Breast epithelium (tissue), 4 donors: ENCODE measurements around the gene STK4. TPM values are rescaled to one million over a fixed set of nuclear protein-coding genes. Genes with fewer than 3 reads are reported as not detected.
"Not testable (repeated sequence)": the region's sequence is repeated elsewhere in the genome, so short reads cannot be mapped to it uniquely, and the experiment has no call there.

ENCODE experiments used
- DNase-seq, 2 donors: peaks; one replicate each; pipeline ENCODE4 v3.0.0-alpha.2; 2019; ENCODE audit warnings: low spot score in 2 of 2
- H3K27ac ChIP-seq, 2 donors: fragments of 200-600 bp; sonication (generic) in 1 of 2; one replicate each; pipeline ENCODE4 v1.5.1; 2016 to 2019; ENCODE audit warnings: mild to moderate bottlenecking in 1 of 2
- H3K27me3 ChIP-seq, 2 donors: fragments of 200-600 bp; sonication (generic) in 1 of 2; one replicate each; pipeline versions ENCODE4 v1.5.1 to v1.6.0; 2017 to 2019; ENCODE audit warnings: control low read depth in 1 of 2, mild to moderate bottlenecking in 1 of 2
- H3K36me3 ChIP-seq: fragments of 200-600 bp; one replicate; pipeline ENCODE4 v1.5.1; 2019
- H3K4me1 ChIP-seq, 2 donors: fragments of 200-600 bp; sonication (generic); one replicate each; pipeline ENCODE4 v1.5.1; 2016 to 2019; ENCODE audit warnings: control low read depth in 1 of 2
- H3K4me3 ChIP-seq, 3 donors: fragments of 200-600 bp; sonication (generic); 1 replicate in 2 of 3; 2 replicates in 1 of 3; pipeline ENCODE4 v1.5.1; 2016 to 2019; ENCODE audit warnings: mild to moderate bottlenecking in 3 of 3, moderate library complexity in 2 of 3
- H3K9me3 ChIP-seq, 2 donors: fragments of 200-600 bp; sonication (generic) in 1 of 2; one replicate each; pipeline ENCODE4 v1.5.1; 2016 to 2019; ENCODE audit warnings: control low read depth in 1 of 2
- CTCF ChIP-seq, 3 donors: fragments of 450-650 bp; IDR thresholded peaks; one replicate each; pipeline ENCODE4 v1.5.1; 2016 to 2017; ENCODE audit warnings: antibody characterized with exemption in 3 of 3, mild to moderate bottlenecking in 3 of 3, moderate library complexity in 3 of 3
- POLR2A ChIP-seq: fragments of 450-650 bp; IDR thresholded peaks from one replicate; pipeline ENCODE4 v1.6.1; 2016; ENCODE audit warnings: antibody characterized with exemption, mild to moderate bottlenecking, moderate library complexity
- POLR2AphosphoS5 ChIP-seq, 3 donors: sonication (generic); formaldehyde crosslinking; IDR thresholded peaks; one replicate each; pipeline ENCODE4 v1.6.1; 2017; ENCODE audit warnings: antibody characterized with exemption in 3 of 3
- intact Hi-C: fragments of 100-400 bp; cut with DNase I; formaldehyde crosslinking; loops from one replicate; pipeline ENCODE4 v1.15.1; 2023; ENCODE audit warnings: low total_unique reads
- total RNA-seq, 3 donors: library from RNA; depleted of rRNA; stranded (reverse); fragments of >200 nt; gene quantifications; one replicate each; pipeline ENCODE4 v1.1.0, GENCODE V29; 2016

Gene STK4
- total RNA-seq, 3 donors from 2014 or later = 33.1 to 35.3 (median 34.7) TPM

- Histone ChIP-seq H3K4me1 (no peaks in the 10 kb centered on the region), H3K36me3 (no peaks in the 10 kb centered on the region), H3K27ac (no peak overlapping the region), H3K4me3 (no peak overlapping the region), H3K9me3 (no peaks in the 10 kb centered on the region), H3K27me3 (no peaks in the 10 kb centered on the region)
- intact Hi-C loops = no loop called here
- DNase-seq = no peak
- TF ChIP-seq POLR2A = no peak
- TF ChIP-seq CTCF (IDR thresholded peaks at IDR 0.05) = peak in 2 of 3 donors; percentile 56 to 58
These were observed 44.8 kb downstream of the STK4 start for GRCh38 chr20:45011108-45011526.

GRCh38 chr20:45012682-45013302 lies 46.5 kb downstream of the STK4 start:
- intact Hi-C loops = no loop called here
- no peak overlapping the region for H3K4me3 ChIP-seq
- H3K27me3 ChIP-seq = no peaks in the 10 kb centered on the region
- H3K4me1 ChIP-seq = no peaks in the 10 kb centered on the region
- no peaks in the 10 kb centered on the region for H3K36me3 ChIP-seq
- no peaks in the 10 kb centered on the region for H3K9me3 ChIP-seq
- TF ChIP-seq CTCF (IDR thresholded peaks at IDR 0.05) = no peak
- TF ChIP-seq POLR2AphosphoS5 (IDR thresholded peaks at IDR 0.05) = no peak
- no peak for TF ChIP-seq POLR2A
- DNase-seq = no peak
- no peak overlapping the region for H3K27ac ChIP-seq

DNA sequence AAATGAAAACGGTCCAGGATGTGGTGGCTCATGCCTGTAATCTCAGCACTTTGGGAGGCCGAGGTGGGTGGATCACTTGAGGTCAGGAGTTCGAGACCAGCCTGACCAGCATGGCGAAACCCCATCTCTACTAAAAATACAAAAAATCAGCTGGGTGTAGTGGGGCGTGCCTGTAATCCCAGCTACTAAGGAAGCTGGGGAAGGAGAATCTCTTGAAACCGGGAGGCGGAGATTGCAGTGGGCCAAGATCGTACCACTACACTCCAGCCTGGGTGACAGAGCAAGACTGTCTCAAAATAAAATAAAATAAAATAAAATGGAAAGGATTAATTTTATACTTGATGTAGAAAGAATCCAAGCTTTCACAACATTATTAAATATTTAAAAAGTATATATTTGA lies 47.8 kb downstream of the STK4 start:
- H3K27me3 ChIP-seq, H3K4me1 ChIP-seq, H3K9me3 ChIP-seq, H3K36me3 ChIP-seq, H3K4me3 ChIP-seq, DNase-seq, intact Hi-C loops: not testable (repeated sequence)
- peak overlapping the region in 1 of 2 donors; percentile 53 for H3K27ac ChIP-seq

DNA sequence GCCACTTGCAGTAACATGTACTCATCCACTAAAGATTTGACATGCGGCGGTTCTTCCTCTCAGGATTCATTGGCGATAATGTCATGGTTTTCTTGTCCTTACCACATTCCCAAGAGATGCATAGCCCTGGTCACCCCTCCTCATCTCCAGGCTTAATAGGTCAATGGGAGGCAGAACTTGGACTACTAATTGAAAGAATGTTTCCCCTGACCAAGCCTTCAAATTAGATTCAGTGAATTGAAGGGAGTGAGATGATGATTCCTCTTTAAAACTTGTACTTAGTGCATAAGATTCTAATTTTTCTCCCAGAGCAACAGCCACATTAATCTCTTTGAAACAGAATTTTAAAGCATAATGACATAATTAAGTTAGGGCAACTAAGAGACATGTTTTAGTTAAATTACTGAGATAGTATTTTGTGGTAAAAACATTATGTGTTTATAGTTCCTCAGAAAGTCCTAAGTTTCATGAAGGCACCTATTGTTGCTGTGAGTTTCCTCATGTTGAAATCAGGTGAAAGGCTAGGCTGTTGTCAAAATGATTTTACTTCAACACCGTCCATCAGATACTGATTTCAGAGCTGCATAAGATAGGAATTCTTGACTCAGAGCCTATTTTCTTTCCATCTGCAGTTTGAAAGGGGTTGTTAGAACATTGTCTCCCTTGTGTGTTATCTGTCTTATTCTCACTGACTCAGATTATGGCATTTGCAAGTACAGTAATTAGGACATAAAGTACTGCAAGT lies 48.5 kb downstream of the STK4 start:
- no peak for DNase-seq
- H3K4me3 ChIP-seq = no peak overlapping the region
- no peaks in the 10 kb centered on the region for H3K4me1 ChIP-seq
- no peaks in the 10 kb centered on the region for H3K27me3 ChIP-seq
- intact Hi-C loops = no loop called here
- no peak for TF ChIP-seq POLR2A
- TF ChIP-seq CTCF (IDR thresholded peaks at IDR 0.05) = no peak
- TF ChIP-seq POLR2AphosphoS5 (IDR thresholded peaks at IDR 0.05) = no peak
- H3K27ac ChIP-seq = peak overlapping the region; percentile 53 to 57
- H3K9me3 ChIP-seq = no peaks in the 10 kb centered on the region
- no peaks in the 10 kb centered on the region for H3K36me3 ChIP-seq

GRCh38 chr20:45016089-45016671 lies 49.9 kb downstream of the STK4 start:
- intact Hi-C loops = no loop called here
- Histone ChIP-seq H3K4me1 (no peaks in the 10 kb centered on the region), H3K27ac (peak overlapping the region in 1 of 2 donors; percentile 34), H3K9me3 (no peaks in the 10 kb centered on the region), H3K27me3 (no peaks in the 10 kb centered on the region), H3K4me3 (no peak overlapping the region), H3K36me3 (no peaks in the 10 kb centered on the region)
- no peak for TF ChIP-seq POLR2A
- no peak for TF ChIP-seq POLR2AphosphoS5 (IDR thresholded peaks at IDR 0.05)
- TF ChIP-seq CTCF (IDR thresholded peaks at IDR 0.05) = no peak
- no peak for DNase-seq
